ENCODE measurements around the gene TIAM2.
"Not testable (repeated sequence)": the region's sequence is repeated elsewhere in the genome, so short reads cannot be mapped to it uniquely, and the experiment has no call there.

TIAM2 gene

GRCh38 chr6:155267411-155267810 lies 272.3 kb downstream of the TIAM2 start:
- no peak for DNase-seq

- DNase-seq, result not testable (repeated sequence)
Observed at GRCh38 chr6:155268088-155268867, 273.2 kb downstream of the TIAM2 start.

- DNase-seq, result no peak
Observed at GRCh38 chr6:155269765-155270164, 274.6 kb downstream of the TIAM2 start.

GRCh38 chr6:155270561-155271091 lies 275.5 kb downstream of the TIAM2 start:
- DNase-seq, result no peak

- no peak for DNase-seq
Observed at GRCh38 chr6:155271145-155271544, 276.0 kb downstream of the TIAM2 start.

GRCh38 chr6:155272353-155273232 lies 277.5 kb downstream of the TIAM2 start:
- DNase-seq, result no peak

- DNase-seq, result no peak
Observed at GRCh38 chr6:155273431-155273830, 278.3 kb downstream of the TIAM2 start.

GRCh38 chr6:155274106-155274505 lies 279.0 kb downstream of the TIAM2 start:
- DNase-seq, result no peak

GRCh38 chr6:155274533-155274932 lies 279.4 kb downstream of the TIAM2 start:
- DNase-seq, result no peak

GRCh38 chr6:155275808-155276480 lies 280.8 kb downstream of the TIAM2 start:
- DNase-seq, result no peak

- DNase-seq, result no peak
Observed at GRCh38 chr6:155276638-155277037, 281.5 kb downstream of the TIAM2 start.

GRCh38 chr6:155278319-155279049 lies 283.4 kb downstream of the TIAM2 start:
- DNase-seq, result no peak

- no peak for DNase-seq
Observed at GRCh38 chr6:155284775-155285174, 289.7 kb downstream of the TIAM2 start.

- DNase-seq, result no peak
Observed at GRCh38 chr6:155287762-155288161, 292.6 kb downstream of the TIAM2 start.

GRCh38 chr6:155290491-155290890 lies 295.4 kb downstream of the TIAM2 start:
- no peak for DNase-seq

- DNase-seq, result no peak
Observed at GRCh38 chr6:155291291-155291690, 296.2 kb downstream of the TIAM2 start.

GRCh38 chr6:155292711-155293110 lies 297.6 kb downstream of the TIAM2 start:
- no peak for DNase-seq

GRCh38 chr6:155297669-155298068 lies 302.6 kb downstream of the TIAM2 start:
- DNase-seq, result no peak

GRCh38 chr6:155301867-155302266 lies 306.8 kb downstream of the TIAM2 start:
- no peak for DNase-seq

- no peak for DNase-seq
Observed at GRCh38 chr6:155303361-155303870, 308.3 kb downstream of the TIAM2 start.

GRCh38 chr6:155306958-155307357 lies 311.8 kb downstream of the TIAM2 start:
- DNase-seq, result no peak

Measured in stimulated activated CD4-positive, alpha-beta T cell treated with anti-CD3 and anti-CD28 coated beads, Interleukin-15, amount 100 ng/mL, for 24 hours (primary cell).